Purkinje cell (primary cell): ENCODE measurements around the gene GUCY1A2. TPM values are rescaled to one million over a fixed set of nuclear protein-coding genes. Genes with fewer than 3 reads are reported as not detected.

Experiments used
- polyA plus RNA-seq: library from polyadenylated mRNA; unstranded; fragments of >200 nt; fragmentation: Nextera tagmentation; gene quantifications from 2 replicates; pipeline ENCODE4 v1.2.1, GENCODE V29; 2014

The GUCY1A2 gene, protein sequence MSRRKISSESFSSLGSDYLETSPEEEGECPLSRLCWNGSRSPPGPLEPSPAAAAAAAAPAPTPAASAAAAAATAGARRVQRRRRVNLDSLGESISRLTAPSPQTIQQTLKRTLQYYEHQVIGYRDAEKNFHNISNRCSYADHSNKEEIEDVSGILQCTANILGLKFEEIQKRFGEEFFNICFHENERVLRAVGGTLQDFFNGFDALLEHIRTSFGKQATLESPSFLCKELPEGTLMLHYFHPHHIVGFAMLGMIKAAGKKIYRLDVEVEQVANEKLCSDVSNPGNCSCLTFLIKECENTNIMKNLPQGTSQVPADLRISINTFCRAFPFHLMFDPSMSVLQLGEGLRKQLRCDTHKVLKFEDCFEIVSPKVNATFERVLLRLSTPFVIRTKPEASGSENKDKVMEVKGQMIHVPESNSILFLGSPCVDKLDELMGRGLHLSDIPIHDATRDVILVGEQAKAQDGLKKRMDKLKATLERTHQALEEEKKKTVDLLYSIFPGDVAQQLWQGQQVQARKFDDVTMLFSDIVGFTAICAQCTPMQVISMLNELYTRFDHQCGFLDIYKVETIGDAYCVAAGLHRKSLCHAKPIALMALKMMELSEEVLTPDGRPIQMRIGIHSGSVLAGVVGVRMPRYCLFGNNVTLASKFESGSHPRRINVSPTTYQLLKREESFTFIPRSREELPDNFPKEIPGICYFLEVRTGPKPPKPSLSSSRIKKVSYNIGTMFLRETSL
- 10.8 and 12.6 TPM in 2 replicates for polyA plus RNA-seq

DNA sequence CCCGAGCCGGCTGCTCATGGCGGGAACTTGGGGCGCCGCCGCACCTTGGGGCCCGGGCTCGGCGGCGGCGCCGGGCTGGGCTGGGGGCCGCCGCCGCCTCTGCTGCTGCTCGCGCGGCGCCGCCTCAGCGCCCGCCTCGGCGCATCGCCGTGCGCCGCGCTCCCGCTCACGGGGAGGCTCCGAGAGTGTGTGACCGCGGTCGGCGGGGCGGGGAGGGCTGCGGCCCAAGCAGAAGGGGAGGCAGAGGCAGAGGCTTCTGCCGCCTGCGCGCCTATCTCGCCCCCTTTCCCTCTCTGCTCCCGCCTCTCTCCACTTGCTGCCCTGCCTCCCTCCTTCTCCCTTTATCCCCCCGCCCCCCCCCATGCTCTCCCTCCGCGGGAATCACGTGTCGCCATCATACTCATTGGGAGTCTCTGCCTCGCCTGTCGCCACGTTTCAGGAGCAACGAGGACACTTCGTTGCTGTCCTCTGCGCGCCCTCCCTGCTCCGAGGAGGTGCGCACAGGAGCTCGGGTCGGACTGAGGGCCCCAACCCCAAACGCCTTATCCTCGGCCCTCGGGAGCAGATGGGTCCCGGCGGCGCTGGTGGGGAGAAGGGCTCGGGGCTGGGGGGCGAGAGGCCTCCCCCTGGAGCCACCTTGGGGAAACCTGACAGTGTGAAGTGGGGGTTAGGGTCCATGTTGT, at the start of gene GUCY1A2:
Gene GUCY1A2, minus strand, starts transcription at position 258 of the 683 bp plus-strand sequence. CDS start 421 bp downstream, outside the sequence.

